Measurements from ENCODE around the gene TMEM131L.
"Not testable (repeated sequence)": the region's sequence is repeated elsewhere in the genome, so short reads cannot be mapped to it uniquely, and the experiment has no call there.

TMEM131L gene

GRCh38 chr4:153543351-153543750 lies 77.2 kb downstream of the TMEM131L start:
- DNase-seq, result no peak

- no peak for DNase-seq
Measured at GRCh38 chr4:153545822-153546221, 79.7 kb downstream of the TMEM131L start.

- no peak for DNase-seq
Measured at GRCh38 chr4:153546280-153546679, 80.1 kb downstream of the TMEM131L start.

GRCh38 chr4:153547520-153547919 lies 81.4 kb downstream of the TMEM131L start:
- DNase-seq, result no peak

- DNase-seq, result not testable (repeated sequence)
Measured at GRCh38 chr4:153548907-153549306, 82.7 kb downstream of the TMEM131L start.

- DNase-seq, result no peak
Measured at GRCh38 chr4:153549405-153549804, 83.2 kb downstream of the TMEM131L start.

- no peak for DNase-seq
Measured at GRCh38 chr4:153553155-153553818, 87.1 kb downstream of the TMEM131L start.

GRCh38 chr4:153553819-153554170 lies 87.6 kb downstream of the TMEM131L start:
- DNase-seq, result no peak

GRCh38 chr4:153555730-153556434 lies 89.7 kb downstream of the TMEM131L start:
- DNase-seq, result no peak

GRCh38 chr4:153556435-153556815 lies 90.3 kb downstream of the TMEM131L start:
- no peak for DNase-seq

GRCh38 chr4:153560908-153561307 lies 94.7 kb downstream of the TMEM131L start:
- DNase-seq, result no peak

- DNase-seq, result no peak
Measured at GRCh38 chr4:153564630-153565525, 98.7 kb downstream of the TMEM131L start.

- no peak for DNase-seq
Measured at GRCh38 chr4:153566631-153567150, 100.5 kb downstream of the TMEM131L start.

GRCh38 chr4:153567660-153568059 lies 101.5 kb downstream of the TMEM131L start:
- not testable (repeated sequence) for DNase-seq

GRCh38 chr4:153570228-153570973 lies 104.2 kb downstream of the TMEM131L start:
- DNase-seq, result no peak

GRCh38 chr4:153571006-153571545 lies 104.9 kb downstream of the TMEM131L start:
- no peak for DNase-seq

- no peak for DNase-seq
Measured at GRCh38 chr4:153572609-153573008, 106.4 kb downstream of the TMEM131L start.

GRCh38 chr4:153573221-153573620 lies 107.1 kb downstream of the TMEM131L start:
- no peak for DNase-seq

GRCh38 chr4:153573881-153574802 lies 108.0 kb downstream of the TMEM131L start:
- DNase-seq, result peak; percentile 10

- no peak for DNase-seq
Measured at GRCh38 chr4:153576443-153576774, 110.2 kb downstream of the TMEM131L start.

- no peak for DNase-seq
Measured at GRCh38 chr4:153577053-153577452, 110.9 kb downstream of the TMEM131L start.
